Lung microvascular endothelial cell (primary cell): ENCODE measurements around the gene TMC2. TPM values are rescaled to one million over a fixed set of nuclear protein-coding genes. Genes with fewer than 3 reads are reported as not detected.
A peak's percentile ranks its signal among the peaks of the same experiment; 100 is the strongest.
"Not testable (repeated sequence)": the region's sequence is repeated elsewhere in the genome, so short reads cannot be mapped to it uniquely, and the experiment has no call there.

Source experiments
- DNase-seq, 2 donors: peaks; one replicate each; pipeline versions ENCODE4 v3.0.0 to v3.0.0-alpha.2; 2010; ENCODE audit warnings: low read depth in 2 of 2
- total RNA-seq: library from RNA; depleted of rRNA; stranded (reverse); fragments of >200 nt; gene quantifications from 2 replicates; pipeline ENCODE4 v1.2.1, GENCODE V29; 2014

The TMC2 gene
- not detected in 2 replicates for total RNA-seq

DNA sequence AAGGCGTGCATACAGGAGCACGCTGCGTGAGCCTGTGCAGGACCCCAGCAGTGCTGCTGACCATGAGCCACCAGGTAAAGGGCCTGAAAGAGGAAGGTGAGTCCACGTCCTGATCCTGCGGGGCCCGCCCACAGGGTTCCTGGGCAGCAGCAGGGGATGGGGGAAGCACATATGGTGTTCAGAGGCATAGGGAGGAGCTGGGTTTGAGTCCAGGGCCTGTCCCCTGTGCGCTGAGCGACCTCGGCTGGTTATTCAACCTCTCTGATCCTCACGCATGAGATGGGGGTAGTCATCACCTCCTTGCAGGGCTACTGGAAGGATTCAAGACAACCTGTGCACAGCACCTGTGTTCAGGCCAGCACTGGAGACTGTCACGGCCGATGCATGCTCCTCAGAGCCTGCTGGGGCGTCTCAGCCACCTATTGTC is at the start of gene TMC2:
Gene TMC2 (plus strand): TSS at position 14 of the 427 bp plus-strand sequence. CDS start 49 bp downstream, at position 63.
- DNase-seq, result no peak

- DNase-seq, result not testable (repeated sequence)
Observed at GRCh38 chr20:2502808-2503384, 33.5 kb upstream of the TMC2 start.

DNA sequence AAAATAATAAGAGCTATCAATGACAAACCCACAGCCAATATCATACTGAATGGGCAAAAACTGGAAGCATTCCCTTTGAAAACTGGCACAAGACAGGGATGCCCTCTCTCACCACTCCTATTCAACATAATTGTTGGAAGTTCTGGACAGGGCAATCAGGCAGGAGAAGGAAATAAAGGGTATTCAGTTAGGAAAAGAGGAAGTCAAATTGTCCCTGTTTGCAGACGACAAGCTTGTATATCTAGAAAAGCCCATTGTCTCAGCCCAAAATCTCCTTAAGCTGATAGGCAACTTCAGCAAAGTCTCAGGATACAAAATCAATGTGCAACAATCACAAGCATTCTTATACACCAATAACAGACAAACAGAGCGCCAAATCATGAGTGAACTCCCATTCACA is 31.6 kb upstream of the TMC2 start:
- DNase-seq, result not testable (repeated sequence)

DNA sequence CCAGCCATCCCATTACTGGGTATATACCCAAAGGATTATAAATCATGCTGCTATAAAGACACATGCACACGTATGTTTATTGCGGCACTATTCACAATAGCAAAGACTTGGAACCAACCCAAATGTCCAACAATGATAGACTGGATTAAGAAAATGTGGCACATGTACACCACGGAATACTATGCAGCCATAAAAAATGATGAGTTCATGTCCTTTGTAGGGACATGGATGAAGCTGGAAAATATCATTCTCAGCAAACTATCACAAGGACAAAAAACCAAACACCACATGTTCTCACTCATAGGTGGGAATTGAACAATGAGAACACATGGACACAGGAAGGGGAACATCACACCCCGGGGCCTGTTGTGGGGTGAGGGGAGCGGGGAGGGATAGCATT is 29.9 kb upstream of the TMC2 start:
- not testable (repeated sequence) for DNase-seq

GRCh38 chr20:2507464-2507863 is 28.9 kb upstream of the TMC2 start:
- peak in 1 of 2 donors; percentile 4 for DNase-seq

GRCh38 chr20:2507875-2508630 is 28.3 kb upstream of the TMC2 start:
- DNase-seq, result peak; percentile 11 to 13

GRCh38 chr20:2508631-2509467 is 27.5 kb upstream of the TMC2 start, which contains the start of gene ZNF343:
ZNF343 (minus strand) TSS chr20:2508915; CDS start chr20:2493895, 15,020 bp downstream.
- peak; percentile 86 to 87 for DNase-seq

DNA sequence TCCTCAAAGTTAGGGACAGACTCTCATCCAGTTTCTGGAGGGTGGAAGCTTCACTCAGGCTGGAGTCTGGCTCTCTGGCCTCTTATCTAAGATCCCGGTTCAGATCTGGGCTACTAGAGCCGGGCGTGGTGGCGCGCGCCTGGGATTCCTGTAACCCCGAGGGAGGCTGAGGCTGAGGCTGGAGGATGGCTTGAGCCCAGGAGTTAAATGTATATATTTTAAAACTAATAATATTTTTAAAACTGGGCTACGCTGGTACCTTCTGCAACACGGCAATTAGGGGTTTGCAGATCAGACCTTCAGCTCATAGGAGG is 26.9 kb upstream of the TMC2 start:
- no peak for DNase-seq

DNA sequence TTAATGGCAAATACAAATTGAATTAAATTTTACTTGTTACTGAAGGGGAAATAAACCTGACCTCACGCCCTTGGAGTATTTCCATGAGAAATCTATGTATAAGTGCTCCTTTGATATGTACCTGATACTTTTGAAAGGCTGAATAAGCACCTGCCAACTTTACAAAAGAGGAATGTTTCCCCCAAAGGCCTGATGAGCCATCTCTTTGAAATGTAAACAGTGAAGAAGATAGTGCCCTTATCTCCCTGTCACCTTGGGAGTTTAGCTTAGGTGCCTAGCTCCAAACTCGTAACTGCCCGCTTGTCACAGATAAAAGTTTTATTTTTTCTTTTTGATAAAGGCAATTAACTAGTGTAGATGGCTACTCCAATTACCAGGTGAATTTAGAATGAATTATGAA is 26.6 kb upstream of the TMC2 start:
- DNase-seq, result no peak

DNA sequence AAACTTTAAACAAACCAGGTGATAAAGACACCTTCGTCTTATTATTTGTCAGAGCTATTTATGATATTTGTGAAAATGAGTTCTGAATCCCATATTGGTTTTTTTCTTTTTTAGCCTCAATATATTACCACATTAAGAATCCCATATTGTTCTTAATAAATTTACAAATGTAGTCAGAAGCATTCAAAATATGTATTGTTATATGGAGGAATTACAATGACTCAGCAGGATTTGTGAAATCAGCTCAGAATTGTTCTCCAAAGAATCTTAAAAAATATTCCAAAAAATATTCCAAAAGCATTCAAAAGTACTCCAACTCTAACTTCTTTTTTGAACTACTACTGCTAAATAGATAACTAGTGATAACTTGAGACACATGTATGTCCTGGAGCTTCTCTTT is 21.2 kb upstream of the TMC2 start:
- no peak for DNase-seq

- no peak for DNase-seq
Observed at GRCh38 chr20:2516399-2516798, 20.0 kb upstream of the TMC2 start.

DNA sequence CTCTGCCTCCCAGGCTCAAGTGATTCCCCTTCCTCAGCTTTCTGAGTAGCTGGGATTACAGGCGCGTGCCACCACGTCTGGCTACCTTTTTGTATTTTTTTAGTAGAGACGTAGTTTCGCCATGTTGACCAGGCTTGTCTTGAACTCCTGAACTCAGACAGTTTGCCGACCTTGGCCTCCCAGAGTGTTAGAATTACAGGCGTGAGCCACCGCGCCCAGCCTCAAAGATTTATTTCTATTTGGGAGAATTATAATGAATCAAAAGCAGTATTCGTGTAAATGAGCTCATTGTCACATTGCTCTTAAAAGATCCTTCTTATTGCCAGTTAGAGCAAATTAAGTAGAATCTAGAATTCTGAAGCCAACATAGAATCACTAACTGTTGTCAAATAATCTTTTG is 18.3 kb upstream of the TMC2 start:
- DNase-seq, result no peak

- DNase-seq, result no peak
Observed at GRCh38 chr20:2518558-2518957, 17.8 kb upstream of the TMC2 start.

- no peak for DNase-seq
Observed at GRCh38 chr20:2519115-2519809, 17.1 kb upstream of the TMC2 start.

GRCh38 chr20:2520617-2521016 is 15.8 kb upstream of the TMC2 start:
- DNase-seq, result no peak

DNA sequence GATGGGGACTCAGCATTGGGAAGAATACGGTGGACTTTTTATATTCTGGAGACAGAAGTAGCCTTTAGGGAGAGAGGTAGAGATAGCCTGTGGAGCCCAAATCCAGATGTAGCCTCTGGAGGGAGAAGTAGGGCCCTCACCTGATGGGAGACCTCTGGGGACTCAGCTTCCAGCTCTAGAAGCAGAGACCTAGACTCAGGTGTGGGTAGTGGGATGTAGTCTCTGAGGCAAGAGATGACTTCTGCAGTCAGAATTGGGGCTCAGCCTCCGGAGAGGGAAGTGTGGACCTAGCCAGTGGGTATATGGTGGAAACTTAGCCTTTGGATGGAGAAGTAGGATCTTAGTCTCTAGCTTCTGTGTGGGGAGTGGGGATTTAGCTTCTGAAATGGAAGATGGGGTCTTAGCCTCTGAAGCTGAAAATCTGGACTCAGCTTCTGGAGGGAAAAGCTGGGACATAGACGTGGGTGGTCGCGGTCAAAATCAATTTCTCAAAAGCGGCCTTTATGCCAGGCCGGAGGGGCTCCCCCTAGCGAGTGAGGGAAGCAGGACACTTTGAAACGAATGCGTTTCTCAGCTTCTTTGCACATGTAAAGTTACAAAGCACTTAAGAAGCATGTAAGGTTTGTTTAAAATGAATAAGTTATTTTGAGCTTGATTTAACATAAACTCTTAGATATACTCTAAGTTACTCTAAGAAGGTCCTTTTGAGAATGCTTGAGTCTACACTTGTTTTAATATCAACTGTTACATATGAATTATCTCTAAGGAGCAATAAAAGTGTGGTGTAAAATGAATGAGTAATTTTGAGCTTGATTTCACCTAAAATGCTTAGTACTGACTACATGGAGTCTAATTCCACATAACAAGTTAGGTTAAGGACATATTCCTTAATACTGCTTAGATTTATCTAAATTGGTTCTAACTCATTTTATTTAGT is 14.7 kb upstream of the TMC2 start:
- DNase-seq, result peak; percentile 51 to 54

DNA sequence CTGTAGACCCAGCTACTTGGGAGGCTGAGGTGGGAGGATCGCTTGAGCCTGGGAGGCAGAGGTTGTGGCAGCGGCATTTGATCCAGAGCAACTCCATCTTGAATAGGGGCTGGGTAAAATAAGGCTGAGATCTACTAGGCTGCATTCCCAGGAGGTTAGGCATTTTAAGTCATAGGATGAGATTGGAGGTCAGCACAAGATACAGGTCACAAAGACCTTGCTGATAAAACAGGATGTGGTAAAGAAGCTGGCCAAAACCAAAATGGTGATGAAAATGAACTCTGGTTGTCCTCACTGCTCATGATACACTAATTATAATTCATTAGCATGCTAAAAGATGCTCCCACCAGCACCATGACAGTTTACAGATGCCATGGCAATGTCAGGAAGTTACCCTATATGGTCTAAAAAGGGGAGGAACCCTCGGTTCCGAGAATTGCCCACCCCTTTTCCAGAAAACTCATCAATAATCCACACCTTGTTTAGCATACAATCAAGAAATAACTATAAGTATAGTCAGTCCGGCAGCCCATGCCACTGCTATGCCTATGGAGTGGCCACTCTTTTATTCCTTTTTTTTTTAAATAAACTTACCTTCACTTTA is 13.4 kb upstream of the TMC2 start:
- DNase-seq, result not testable (repeated sequence)

GRCh38 chr20:2523919-2524708 is 12.3 kb upstream of the TMC2 start:
- DNase-seq, result peak; percentile 80 to 82
